Progenitor cell of endocrine pancreas (in vitro differentiated cells): Measurements from ENCODE around the gene RDH16. TPM values are rescaled to one million over a fixed set of nuclear protein-coding genes. Genes with fewer than 3 reads are reported as not detected.
A peak's percentile ranks its signal among the peaks of the same experiment; 100 is the strongest.

Experiments
- DNase-seq: peaks from one replicate; pipeline ENCODE4 v3.0.0; 2021; ENCODE audit warnings: low spot score; ENCODE audit not compliant: unreplicated experiment
- H3K27ac Mint-ChIP-seq: 2 replicates; pipeline ENCODE4 v1.8.0; 2021; ENCODE audit warnings: mild to moderate bottlenecking, moderate library complexity, mixed read lengths
- H3K27me3 Mint-ChIP-seq: 2 replicates; pipeline ENCODE4 v1.8.0; 2021; ENCODE audit warnings: mixed read lengths
- H3K36me3 Mint-ChIP-seq: 2 replicates; pipeline ENCODE4 v1.8.0; 2022; ENCODE audit warnings: mixed read lengths; ENCODE audit not compliant: insufficient read depth
- H3K4me1 Mint-ChIP-seq: 2 replicates; pipeline ENCODE4 v1.8.0; 2021; ENCODE audit warnings: low read depth, mixed read lengths
- H3K4me3 Mint-ChIP-seq: 2 replicates; pipeline ENCODE4 v1.8.0; 2021; ENCODE audit warnings: low read depth, mild to moderate bottlenecking, moderate library complexity, mixed read lengths
- H3K9me3 Mint-ChIP-seq: 2 replicates; pipeline ENCODE4 v1.8.0; 2021; ENCODE audit warnings: low read depth, mixed read lengths
- total RNA-seq: library from RNA; stranded (reverse); gene quantifications from 2 replicates; pipeline ENCODE4 v1.2.1, GENCODE V29; 2021
- TF ChIP-seq, protein P1 (sequence below): fragments of 200-600 bp; sonication (generic); IDR thresholded peaks from one replicate; pipeline ENCODE4 v1.5.0; 2021; ENCODE audit warnings: antibody characterized with exemption, mild to moderate bottlenecking; ENCODE audit not compliant: unreplicated experiment

Gene RDH16
- total RNA-seq, 1 donor from 2014 or later = 0.98 TPM

GRCh38 chr12:57003395-57003794, 46.0 kb upstream of the RDH16 start:
- Mint-ChIP-seq H3K27me3 (no peaks in the 10 kb centered on the region), H3K9me3 (no peaks in the 10 kb centered on the region), H3K4me1 (peaks cover 21% of the 10 kb centered on the region), H3K27ac (peak overlapping the region; percentile 65), H3K36me3 (peaks cover 20% of the 10 kb centered on the region), H3K4me3 (no peak overlapping the region)
- TF ChIP-seq, protein P1, sequence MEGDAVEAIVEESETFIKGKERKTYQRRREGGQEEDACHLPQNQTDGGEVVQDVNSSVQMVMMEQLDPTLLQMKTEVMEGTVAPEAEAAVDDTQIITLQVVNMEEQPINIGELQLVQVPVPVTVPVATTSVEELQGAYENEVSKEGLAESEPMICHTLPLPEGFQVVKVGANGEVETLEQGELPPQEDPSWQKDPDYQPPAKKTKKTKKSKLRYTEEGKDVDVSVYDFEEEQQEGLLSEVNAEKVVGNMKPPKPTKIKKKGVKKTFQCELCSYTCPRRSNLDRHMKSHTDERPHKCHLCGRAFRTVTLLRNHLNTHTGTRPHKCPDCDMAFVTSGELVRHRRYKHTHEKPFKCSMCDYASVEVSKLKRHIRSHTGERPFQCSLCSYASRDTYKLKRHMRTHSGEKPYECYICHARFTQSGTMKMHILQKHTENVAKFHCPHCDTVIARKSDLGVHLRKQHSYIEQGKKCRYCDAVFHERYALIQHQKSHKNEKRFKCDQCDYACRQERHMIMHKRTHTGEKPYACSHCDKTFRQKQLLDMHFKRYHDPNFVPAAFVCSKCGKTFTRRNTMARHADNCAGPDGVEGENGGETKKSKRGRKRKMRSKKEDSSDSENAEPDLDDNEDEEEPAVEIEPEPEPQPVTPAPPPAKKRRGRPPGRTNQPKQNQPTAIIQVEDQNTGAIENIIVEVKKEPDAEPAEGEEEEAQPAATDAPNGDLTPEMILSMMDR = no peak
- DNase-seq = no peak

DNA sequence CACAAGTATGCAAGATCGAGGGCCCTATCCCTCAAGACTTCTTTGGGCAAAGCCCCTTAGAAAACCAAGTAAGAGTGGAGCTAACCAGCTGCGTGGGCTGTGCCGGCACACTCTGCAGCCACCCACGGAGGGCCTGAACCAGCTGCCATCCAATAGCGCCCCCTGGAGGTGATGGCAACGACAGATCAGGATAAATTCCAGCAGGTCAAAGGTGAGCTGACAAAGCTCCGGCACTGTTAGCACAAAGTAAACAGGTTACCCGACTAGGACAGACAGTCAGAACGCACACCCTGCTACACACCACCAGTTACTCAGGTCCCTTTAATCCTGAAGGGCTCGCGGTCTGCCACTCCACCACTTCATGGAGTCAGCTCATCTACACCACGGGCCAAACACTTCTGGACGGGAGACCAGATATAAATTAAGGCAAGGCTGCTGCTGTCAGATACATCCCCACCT, 44.1 kb upstream of the RDH16 start:
- DNase-seq = peak; percentile 62
- no peak overlapping the region for H3K27ac Mint-ChIP-seq
- no peaks in the 10 kb centered on the region for H3K27me3 Mint-ChIP-seq
- TF ChIP-seq, protein P1 = peak; percentile 83
- peaks cover 18% of the 10 kb centered on the region for H3K4me1 Mint-ChIP-seq
- peak overlapping the region; percentile 30 for H3K4me3 Mint-ChIP-seq
- peaks cover 20% of the 10 kb centered on the region for H3K36me3 Mint-ChIP-seq
- H3K9me3 Mint-ChIP-seq = no peaks in the 10 kb centered on the region

DNA sequence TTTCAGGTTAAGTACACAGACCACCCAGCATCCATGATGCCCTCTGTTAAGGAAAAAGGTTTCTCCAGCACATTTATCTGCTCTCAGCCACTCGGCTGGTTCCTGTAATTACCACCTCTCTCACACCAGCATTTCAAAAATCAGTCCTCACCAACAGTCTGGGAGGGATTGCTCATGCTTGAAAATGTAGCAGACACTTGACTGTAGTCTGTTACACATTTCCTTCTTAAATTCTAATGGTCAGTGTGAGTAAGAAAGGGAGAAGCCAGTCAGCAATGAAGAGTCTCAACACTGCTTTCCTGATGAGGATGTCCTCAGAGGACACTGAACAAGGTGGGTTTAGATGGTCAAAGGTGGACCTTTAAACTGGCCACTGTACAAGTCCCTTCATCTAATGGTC, 43.0 kb upstream of the RDH16 start:
- no peak overlapping the region for H3K4me3 Mint-ChIP-seq
- no peak for DNase-seq
- no peaks in the 10 kb centered on the region for H3K27me3 Mint-ChIP-seq
- H3K36me3 Mint-ChIP-seq = peaks cover 25% of the 10 kb centered on the region
- peaks cover 15% of the 10 kb centered on the region for H3K4me1 Mint-ChIP-seq
- TF ChIP-seq, protein P1 = no peak
- H3K27ac Mint-ChIP-seq = no peak overlapping the region
- no peaks in the 10 kb centered on the region for H3K9me3 Mint-ChIP-seq

- Mint-ChIP-seq H3K4me1 (peaks cover 10% of the 10 kb centered on the region), H3K27me3 (no peaks in the 10 kb centered on the region), H3K27ac (no peak overlapping the region), H3K4me3 (no peak overlapping the region), H3K9me3 (no peaks in the 10 kb centered on the region), H3K36me3 (peaks cover 25% of the 10 kb centered on the region)
- TF ChIP-seq, protein P1 = no peak
- DNase-seq = no peak
Observed at GRCh38 chr12:56999456-56999855, 42.0 kb upstream of the RDH16 start.

GRCh38 chr12:56998981-56999380, 41.6 kb upstream of the RDH16 start:
- no peak overlapping the region for H3K27ac Mint-ChIP-seq
- H3K36me3 Mint-ChIP-seq = peaks cover 20% of the 10 kb centered on the region
- no peaks in the 10 kb centered on the region for H3K27me3 Mint-ChIP-seq
- H3K4me3 Mint-ChIP-seq = no peak overlapping the region
- TF ChIP-seq, protein P1 = no peak
- no peak for DNase-seq
- H3K9me3 Mint-ChIP-seq = no peaks in the 10 kb centered on the region
- peaks cover 10% of the 10 kb centered on the region for H3K4me1 Mint-ChIP-seq
